ENCODE results near the gene PBRM1. TPM values are rescaled to one million over a fixed set of nuclear protein-coding genes. Genes with fewer than 3 reads are reported as not detected.
A peak's percentile ranks its signal among the peaks of the same experiment; 100 is the strongest.

The PBRM1 gene
- total and polyA plus RNA-seq, 11 donors: 8.5 to 61.7 (median 44.4) TPM

- no peak overlapping the region for H3K27ac ChIP-seq
- ATAC-seq (peak in 3 of 4 donors; percentile 28 to 75 (median 62)), DNase-seq (no peak)
- peaks cover 0 to 6% (median 0%) of the 10 kb centered on the region in 12 donors for H3K9me3 ChIP-seq
- H3K4me3 ChIP-seq: no peak overlapping the region
- H3K27me3 ChIP-seq: no peaks in the 10 kb centered on the region
- intact Hi-C loops (cut with DNase I): no loop called here
- 46 to 62% (median 58%) methylated on average over 27 to 39 of the region's 39 CpGs for WGBS, 4 donors
- peaks cover 0 to 38% (median 27%) of the 10 kb centered on the region in 9 donors for H3K36me3 ChIP-seq
- no peaks in the 10 kb centered on the region for H3K4me1 ChIP-seq
- TF ChIP-seq CTCF (IDR thresholded peaks at IDR 0.05) (no peak), POLR2A (IDR thresholded peaks at IDR 0.05) (no peak)
Observed at GRCh38 chr3:52714335-52715302, 28.9 kb upstream of the PBRM1 start.

- DNase-seq (no peak), ATAC-seq (no peak)
- TF ChIP-seq POLR2A (IDR thresholded peaks at IDR 0.05): no peak
- TF ChIP-seq CTCF (IDR thresholded peaks at IDR 0.05): no peak
- H3K4me3 ChIP-seq: no peak overlapping the region
- WGBS, 4 donors: 86 to 96% (median 93%) methylated on average over 17 of the region's 17 CpGs
- H3K27ac ChIP-seq: no peak overlapping the region
- H3K4me1 ChIP-seq: peaks cover 0 to 13% (median 3%) of the 10 kb centered on the region in 12 donors
- H3K9me3 ChIP-seq: no peaks in the 10 kb centered on the region
- H3K27me3 ChIP-seq: no peaks in the 10 kb centered on the region
- H3K36me3 ChIP-seq: peaks cover 0 to 50% (median 42%) of the 10 kb centered on the region in 9 donors
- intact Hi-C loops (cut with DNase I): no loop called here
Observed at GRCh38 chr3:52712291-52713212, 26.8 kb upstream of the PBRM1 start.

- Histone ChIP-seq H3K27ac (no peak overlapping the region), H3K36me3 (peaks cover 0 to 50% (median 42%) of the 10 kb centered on the region in 9 donors), H3K9me3 (no peaks in the 10 kb centered on the region), H3K4me1 (peaks cover 0 to 24% (median 14%) of the 10 kb centered on the region in 12 donors), H3K27me3 (no peaks in the 10 kb centered on the region), H3K4me3 (no peak overlapping the region)
- no peak for ATAC-seq
- WGBS, 4 donors: 77 to 89% (median 84%) methylated on average over 2 of the region's 2 CpGs
- no peak for DNase-seq
- intact Hi-C loops (cut with DNase I): no loop called here
- TF ChIP-seq POLR2A (IDR thresholded peaks at IDR 0.05) (no peak), CTCF (IDR thresholded peaks at IDR 0.05) (no peak)
Observed at GRCh38 chr3:52710512-52710911, 24.8 kb upstream of the PBRM1 start.

Data from heart left ventricle (tissue), 16 donors.